NCI-H146 (cell line): Measurements from ENCODE around the gene BATF.

Experiments
- DNase-seq: peaks from one replicate; lab custom pipeline; 2025; lab: John Stamatoyannopoulos, UW

Gene BATF, protein sequence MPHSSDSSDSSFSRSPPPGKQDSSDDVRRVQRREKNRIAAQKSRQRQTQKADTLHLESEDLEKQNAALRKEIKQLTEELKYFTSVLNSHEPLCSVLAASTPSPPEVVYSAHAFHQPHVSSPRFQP

DNA sequence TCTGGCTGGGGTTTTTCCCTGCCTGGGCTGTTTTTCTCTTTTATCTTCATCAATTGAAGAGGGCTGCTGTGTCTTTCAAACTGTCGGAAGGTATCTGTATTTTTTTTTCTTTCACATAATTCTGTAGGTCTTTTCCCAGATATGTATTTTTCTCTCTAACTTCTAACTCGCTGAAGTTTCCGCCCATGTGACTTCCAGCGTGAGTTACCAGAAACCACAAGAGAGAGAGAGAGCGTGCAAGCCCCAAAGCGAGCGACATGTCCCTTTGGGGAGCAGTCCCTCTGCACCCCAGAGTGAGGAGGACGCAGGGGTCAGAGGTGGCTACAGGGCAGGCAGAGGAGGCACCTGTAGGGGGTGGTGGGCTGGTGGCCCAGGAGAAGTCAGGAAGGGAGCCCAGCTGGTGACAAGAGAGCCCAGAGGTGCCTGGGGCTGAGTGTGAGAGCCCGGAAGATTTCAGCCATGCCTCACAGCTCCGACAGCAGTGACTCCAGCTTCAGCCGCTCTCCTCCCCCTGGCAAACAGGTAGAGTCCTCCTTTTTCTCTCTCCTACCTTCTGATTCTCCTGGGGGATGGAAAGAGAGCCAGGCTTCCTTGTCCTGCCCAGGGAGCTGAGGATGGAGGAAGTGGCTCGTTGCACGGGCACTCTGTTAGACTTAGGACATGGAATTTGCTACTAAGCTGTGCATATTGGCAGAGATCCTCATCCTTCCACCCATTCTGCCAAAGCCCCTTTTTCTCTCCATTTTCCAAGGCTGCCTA lies at the start of gene BATF:
BATF (plus strand) TSS at position 246 of the 759 bp plus-strand sequence; CDS start at position 460, 214 bp downstream.
- DNase-seq, result no peak

DNA sequence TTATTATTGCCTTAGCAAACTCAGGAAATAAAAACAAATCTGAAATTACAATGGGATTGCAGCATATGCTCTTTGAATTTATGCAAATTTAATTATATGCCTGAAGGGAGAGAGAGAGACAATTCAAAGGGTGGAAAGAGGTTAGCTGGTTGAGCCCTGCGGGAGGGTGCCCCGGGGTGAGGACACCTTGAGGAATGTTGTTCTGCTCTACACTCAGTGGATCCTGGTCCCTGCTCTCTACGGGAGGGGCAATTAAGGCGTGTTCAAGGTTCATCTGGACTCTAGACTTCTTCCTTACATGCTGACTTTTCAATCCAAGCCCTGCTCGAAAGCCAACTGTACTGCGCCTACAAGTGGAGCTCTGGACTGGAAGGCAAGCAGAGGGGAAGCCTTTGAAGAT lies 48.1 kb upstream of the BATF start:
- peak; percentile 20 for DNase-seq

DNA sequence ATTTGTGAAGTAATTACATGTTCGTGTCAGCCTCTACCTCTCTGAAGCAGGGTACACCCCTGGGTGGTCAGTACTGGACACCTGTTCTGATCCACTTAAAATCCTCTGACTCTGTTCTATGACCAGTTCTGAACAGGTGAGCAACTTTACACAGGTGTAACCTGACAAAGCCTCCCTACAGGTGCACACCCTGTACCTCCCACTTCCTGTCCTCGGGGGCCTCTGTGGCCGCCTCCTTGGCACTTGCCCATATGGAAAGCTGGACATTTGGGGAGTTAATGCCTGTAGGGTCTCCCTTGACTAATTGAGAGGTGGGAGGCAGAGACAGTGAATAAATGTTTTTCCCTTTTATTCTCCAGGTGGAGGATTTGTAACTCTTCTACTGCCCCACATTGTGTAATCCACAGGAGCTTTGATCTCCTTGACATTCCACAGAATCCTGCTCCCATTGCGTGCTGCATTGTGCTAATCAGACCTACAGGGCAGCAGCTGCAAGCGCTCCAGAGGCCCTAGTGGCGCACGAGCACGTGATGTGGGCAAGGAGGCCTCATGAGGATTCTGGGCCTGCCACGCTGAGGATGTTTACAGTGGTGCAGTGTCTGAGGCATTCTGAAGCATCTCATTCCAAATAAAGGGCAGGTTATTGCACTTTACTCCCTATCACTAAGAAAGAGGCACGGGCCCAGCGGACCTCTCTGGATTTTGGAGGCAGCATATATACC lies 45.8 kb upstream of the BATF start:
- DNase-seq, result peak; percentile 39

DNA sequence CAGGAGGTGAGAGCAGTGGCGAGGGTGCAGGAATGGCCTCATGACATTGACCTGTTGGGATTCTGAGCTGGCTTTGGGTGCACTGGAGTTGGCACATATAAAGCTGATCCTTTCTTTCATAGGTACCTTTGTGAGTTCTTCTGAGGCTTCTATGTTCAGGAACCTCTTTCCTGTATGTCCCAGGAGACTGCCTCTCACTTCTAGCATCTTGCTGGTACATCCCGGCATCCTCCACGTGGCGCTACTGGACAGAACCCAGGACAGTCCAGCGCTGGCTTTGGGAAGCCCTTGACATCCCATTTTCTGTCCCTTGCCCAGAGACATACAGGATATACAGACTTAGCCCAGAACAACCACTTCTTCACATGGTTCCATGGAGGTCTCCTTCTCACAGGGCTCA lies 44.4 kb upstream of the BATF start:
- DNase-seq, result no peak

DNA sequence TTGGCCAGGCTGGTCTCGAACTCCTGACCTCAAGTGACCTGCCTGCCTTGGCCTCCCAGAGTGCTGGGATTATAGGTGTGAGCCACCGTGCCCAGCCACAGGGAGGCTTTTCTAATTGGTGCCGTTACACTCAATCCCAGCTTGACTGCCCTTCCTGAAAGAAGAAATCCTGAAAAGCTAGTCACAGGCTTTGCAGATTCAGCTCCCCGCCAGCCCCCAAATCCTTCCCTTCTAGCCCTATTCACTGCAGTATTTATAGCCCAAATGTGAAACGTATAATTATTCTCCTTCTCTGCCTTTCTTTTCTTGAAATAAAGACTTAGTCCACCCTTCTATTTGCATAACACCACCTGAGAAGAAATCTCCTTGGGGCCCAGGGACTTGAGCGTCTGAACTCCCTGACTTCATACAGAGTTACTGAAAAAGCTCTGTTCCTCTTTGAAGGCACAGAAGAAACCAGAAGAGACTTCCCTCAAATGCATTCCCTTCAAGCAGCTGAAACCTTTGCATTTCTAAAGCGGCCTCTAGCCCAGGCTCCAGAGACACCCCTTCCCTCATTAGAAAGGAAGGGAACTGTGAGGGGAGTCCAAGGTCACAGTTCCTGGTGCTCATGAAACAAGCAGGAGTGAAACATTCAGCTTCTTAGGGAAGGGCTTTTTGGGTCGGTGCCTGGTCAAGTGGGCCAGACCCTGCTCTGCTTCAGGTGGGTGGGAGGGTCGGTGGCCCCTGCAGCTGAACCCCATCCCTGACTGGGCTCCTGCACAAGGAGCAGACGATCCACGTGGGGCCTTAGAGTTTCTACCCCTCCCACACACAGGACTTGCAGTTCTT lies 42.3 kb upstream of the BATF start:
- no peak for DNase-seq

DNA sequence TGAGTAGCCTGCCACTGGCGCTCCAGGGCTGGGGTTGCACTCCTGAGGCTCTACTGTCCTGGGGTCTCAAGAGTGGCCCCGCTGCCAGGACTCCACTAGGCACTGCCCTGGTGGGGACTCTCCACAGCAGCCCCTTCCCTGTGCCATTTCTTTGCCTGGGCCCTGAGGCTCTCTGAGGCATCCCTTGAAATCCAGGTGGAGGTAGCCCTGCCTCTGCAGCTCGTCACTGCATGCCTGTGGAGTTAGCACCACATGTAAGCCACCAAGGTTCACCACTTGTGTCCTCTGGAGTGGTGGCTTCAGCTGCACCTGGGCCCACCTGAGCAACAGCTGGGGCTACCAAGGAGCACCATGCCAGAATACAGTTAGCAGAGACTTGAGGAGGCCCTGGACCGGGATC lies 39.9 kb upstream of the BATF start:
- DNase-seq, result no peak

DNA sequence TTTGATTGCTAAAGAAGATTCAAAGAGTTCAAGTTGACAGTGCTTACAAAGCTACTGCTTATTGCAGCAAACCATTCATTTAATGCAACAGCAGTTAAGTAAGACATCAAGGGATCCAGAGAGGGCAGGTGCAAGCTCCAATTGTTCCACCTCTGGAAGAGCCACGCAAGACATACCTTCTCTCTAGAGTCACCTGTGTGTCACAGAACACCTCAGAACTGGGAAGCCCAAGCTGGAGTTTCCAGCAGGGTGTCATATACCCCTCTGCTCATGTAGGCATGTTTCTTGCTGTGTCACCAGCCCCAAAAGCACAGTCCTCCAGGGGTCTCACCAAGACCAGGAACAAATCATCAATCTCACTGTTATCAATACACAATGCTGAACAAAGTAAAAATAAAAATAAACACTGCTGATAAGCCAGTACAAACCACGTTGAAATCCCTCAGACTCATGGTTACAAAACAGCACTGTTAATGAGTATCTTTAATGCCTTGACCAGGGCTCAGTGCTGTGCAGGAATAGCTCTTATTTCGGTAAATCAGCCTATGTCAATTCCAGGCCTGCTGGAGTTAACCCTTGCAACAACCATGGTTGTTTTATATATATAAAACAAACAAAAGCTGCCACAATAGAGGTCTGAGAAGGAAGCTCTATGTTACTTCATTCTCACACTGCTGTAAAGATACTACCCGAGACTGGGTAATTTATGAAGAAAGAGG lies 37.4 kb upstream of the BATF start:
- no peak for DNase-seq

DNA sequence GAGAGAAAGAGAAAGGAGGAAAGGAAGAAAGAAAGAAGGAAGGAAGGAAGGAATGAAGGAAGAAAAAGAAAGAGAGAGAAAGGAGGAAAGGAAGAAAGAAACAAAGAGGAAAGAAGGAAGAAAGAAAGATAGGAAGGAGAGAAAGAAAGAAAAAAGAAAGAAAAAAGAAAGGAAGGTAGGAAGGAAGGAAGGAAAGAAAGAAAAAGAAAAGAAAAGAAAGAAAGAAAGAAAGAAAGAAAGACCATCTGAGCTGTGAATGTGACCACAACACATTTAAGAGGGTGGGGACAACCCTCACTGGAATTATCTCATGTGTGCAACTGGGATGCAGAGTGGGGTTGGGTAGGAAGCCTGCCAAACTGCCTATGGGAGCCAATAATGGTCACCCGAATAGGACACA lies 36.0 kb upstream of the BATF start:
- no peak for DNase-seq

DNA sequence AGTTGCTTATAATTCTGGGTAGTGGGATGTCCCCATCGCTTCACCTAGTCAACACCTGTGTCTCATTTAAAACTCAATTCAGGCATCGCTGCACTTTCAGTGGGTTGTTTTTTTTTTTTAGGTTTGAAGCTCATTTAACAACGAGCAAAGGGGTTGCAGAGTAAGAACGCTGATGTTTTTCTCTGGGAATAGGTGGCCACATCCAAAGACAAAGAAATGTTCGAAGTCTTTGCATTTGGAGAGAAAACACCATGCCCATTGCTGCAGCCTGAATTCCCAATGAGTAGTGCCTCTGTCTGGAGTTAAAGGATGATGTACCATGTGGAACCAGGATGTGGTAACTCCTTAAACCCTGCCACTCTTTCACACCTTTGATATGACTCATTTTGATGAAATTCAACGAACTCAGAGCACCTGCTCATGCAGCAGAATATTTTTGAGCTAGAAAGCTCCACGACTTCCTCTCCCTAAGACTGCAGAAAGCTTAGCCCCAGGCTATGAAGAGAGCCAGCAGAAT lies 35.1 kb upstream of the BATF start:
- DNase-seq, result no peak

DNA sequence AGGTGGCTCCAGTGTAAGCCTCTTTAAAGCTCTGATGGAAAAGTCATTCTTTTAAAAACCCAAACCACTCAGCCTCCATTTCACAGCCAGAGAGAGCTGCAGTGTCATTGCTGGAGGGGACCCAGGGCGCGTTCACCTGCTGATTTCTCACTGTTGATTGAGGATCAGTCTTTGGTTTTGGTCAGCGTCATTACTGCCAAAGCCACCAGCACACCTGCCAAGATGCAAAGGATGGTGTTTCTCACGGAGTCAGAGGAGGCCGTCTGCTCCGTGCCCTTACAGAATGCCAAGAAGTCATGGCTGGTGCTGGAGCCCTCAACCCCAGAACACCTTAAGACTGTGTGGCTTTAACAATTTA lies 32.8 kb upstream of the BATF start:
- DNase-seq, result no peak

DNA sequence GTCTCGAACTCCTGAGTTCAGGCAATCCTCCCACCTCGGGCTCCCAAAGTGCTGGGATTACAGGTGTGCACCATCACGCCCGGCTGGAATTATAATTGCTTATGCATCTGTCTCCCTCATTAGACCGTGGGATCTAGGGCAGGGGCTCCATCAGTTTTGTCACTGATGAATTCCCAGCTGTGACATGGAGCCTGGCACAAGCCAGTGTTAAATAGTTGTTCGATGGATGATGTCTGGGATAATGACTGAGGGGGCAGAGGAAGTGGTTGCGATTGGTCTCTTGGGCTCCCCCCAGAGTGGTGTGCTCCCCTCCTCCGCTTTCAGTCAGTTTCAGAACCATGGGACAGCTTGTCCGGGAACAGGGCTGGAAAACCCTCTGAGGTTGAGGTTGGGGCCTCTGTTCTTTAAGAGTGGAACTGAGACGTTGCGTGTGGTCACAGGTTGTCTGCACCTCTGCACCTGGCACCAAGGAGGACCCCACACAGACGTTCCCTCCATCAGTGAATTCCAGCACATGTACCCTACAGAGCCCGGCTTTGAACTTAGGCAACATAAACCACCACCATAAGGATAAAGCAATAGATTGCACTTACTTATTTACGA lies 30.8 kb upstream of the BATF start:
- DNase-seq, result no peak

DNA sequence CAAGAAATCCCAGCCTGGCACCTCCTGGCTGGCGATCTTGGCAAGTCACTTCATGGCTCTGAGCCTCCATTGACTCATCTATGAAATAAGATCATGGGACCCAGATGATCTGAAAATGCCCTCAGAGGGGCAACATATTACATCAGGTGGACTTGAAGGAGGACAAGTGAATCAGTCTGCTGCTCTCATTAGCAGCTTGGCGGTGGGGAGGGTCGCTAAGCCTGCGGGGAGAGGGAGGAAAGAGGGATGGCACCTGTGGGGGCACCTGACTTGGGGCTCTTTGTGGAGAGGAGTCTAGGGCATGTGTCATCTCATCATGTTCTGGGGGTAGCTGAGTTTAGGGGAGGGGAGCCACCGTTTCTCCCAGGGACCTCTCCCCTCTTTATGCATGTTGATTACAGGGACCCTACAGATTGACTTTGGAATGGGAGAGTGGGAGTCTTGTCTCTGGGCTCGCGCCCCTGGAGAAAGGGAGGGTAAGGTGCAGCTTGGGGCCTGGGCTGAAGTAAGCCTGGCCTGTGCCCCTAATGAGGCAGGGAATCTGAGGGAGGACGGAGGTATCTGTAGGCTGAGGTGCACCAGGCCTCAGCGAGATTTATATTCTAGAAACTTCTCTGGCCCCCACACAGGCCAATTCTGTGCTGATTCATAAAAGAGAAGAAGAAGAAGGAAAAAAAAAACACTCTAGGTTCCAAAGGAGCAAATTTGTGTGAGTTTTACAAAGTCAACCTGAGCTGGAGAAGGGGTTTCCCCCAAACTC lies 29.3 kb upstream of the BATF start:
- DNase-seq, result no peak

DNA sequence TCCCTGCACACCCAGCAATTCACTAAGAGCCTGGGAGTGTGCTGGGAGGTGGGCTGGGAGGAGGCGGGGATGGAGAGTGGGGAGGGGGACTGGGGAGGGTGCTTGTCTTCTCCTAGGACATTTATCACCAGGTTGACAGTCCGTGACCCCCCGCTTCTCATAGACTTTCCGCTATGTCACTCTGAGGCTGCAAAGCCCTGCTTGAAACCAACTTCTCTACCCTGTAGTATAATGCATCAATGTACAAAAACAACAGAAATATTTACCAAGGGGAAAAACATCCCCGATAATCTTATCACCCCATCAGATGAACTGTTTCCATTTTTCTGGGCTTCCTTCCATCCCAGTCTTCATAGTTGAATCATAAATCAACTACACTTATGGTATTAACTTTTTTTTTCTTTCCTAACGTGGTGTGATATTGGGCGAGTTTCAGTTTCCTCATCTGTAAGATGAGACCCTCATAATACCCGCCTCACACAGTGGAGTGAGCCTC lies 28.6 kb upstream of the BATF start:
- DNase-seq, result no peak

DNA sequence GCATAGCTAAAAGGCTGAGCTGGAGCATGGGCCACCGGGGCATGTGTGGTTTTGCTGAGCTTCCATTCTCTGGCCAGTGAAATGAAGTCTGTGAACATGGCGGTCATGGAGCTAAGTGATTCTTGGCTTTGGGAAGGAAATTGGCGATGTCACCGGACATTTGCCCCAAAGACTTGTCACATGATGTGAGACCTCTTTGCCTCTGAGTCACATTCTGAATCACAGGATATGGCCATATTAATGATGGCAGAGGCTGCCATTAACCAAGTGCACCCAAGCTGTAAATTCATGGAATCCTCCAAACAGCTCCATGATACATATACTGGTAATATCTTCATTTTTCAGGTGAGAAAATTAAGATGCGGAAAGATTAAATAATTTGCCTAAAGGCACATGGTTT lies 27.4 kb upstream of the BATF start:
- DNase-seq, result no peak

DNA sequence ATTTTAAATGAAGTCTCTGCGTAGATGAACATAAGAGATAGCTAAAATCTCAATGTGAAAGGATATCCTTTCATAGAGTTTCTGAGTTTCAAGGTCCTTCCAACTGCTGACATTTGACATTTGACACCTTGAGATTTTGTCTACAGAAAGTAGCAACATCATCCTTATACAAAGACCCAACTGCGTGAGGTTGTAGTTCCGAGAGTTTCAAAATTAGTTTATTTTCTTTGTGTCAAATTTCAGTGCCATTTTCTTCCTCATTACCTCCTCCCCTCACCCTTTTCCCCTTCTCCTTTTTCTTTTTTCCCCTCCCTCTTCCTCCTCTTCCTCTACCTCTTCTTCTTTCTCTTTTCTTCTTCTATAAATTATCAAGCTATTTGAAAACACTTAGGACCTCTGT lies 26.9 kb upstream of the BATF start:
- DNase-seq, result no peak

DNA sequence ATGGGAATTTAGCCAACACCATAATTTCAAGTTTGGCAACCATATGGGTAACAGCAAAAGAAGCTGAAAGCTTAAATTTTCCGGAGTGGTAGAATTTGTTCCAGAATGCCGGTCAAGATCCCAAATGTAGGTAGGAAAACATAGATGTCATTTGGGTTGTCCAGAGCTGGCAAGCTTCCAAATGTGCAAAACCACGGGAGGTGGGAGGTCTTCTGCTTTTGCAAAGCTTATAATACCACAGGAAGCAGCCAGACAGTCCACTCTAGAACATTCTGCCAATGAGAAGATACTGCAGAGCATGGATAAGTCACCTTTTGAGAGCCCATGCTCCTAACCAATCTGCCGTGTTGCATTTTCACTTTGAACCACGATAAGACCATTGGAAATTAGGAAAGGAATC lies 26.4 kb upstream of the BATF start:
- DNase-seq, result no peak

DNA sequence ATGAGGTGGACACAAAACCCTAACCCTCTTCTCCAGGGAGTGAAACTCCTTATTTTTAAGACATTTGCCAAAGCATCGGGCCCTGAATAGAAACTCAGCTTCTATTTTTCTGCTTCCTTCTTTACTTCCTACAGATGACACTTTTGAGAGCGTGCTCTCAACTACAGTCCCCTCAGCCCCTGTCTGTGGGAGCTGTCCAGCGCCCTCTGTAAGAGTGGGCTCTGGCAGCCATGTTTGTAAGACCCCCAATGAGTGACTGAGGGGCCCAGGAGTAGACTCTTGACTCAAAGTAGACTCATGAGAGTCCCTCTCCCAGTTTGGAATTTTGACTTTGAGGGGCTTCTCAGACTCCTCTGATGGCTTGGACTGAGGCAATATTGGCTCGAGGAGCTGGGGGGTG lies 25.5 kb upstream of the BATF start:
- DNase-seq, result no peak

DNA sequence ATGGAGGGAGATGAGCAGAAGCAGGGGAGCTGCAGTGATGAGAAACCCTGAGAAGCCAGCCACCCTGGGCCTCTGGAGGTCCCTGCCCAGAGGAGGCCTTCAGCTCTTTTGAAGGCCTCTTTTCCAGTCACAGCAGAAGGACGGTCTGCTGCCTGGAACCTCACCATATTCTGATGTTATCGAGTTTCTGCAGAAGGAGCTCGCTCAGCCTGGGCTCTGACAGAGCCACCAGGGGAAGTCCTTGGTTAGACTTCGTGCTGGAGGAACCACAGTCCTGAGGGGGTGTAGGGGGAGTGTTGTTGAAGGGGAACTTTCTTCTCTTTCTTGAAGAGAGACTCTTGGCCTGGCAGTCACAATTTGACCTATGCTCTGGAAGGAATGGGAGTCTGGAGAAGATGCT lies 25.1 kb upstream of the BATF start:
- no peak for DNase-seq

DNA sequence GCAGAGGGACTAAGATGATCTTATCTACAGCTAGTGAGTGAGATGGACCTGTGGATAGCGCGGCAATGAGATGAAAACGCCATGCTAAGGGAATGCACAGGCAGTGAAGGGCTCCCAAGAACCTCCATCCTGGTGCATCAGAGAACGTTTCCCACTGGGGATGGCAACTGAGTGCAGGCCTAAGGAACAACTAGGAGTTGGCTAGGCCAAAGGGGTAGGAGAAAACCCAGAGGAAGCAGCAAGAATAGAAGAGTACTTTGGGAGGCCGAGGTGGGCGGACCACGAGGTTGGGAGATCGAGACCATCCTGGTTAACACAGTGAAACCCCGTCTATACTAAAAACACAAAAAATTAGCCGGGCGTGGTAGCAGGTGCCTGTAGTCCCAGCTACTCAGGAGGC lies 24.6 kb upstream of the BATF start:
- DNase-seq, result no peak

DNA sequence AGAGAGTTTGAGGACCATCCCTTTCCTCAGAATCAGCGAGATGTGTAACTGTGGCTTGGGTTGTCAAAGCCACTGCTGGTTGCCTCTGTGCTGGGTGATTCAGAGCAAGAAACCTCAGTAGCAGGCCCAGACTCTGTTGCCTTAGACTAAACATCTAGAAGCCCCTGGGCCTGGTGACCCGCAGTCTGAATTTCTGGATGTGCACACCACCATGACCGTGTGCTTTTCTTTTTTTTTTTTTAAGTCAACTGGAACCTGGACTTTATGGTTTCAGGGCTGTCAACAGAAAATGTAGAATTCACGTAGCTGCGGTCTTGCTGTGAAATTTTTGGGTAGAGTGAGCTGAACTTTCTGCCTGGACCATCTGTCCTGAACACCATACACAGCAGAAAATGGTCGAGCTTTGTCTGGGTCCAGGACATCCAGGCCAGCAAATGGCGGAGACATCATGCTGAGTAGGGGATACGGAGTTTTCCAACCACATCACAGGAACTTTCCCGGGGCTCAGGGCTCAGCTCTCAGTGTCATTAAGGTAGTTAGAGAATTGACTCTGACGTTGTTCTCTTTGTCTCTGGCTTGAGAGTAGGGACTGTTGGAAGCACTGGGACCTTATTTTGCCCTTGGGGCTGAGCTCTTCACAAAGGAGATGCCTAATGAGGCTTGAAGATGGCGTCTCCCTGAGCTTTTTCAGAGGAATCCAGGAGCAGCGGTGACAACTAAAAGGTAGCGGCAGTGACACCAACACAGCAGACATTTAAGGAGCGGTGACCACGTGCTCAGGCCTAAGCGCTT lies 23.0 kb upstream of the BATF start:
- DNase-seq, result no peak
